HCT116 (cell line): Measurements from ENCODE around the gene MOSPD3. TPM values are rescaled to one million over a fixed set of nuclear protein-coding genes. Genes with fewer than 3 reads are reported as not detected.

ENCODE experiments used
- ATAC-seq: fragments of 200-7000 bp; cut with Tn5 transposase; 2 replicates; pipeline ENCODE4 v1.9.1; 2020; ENCODE audit warnings: mild to moderate bottlenecking, moderate library complexity
- BruUV-seq: library from RNA; stranded (reverse); fragments of 400-500 nt; replicated peaks from 2 replicates; lab custom pipeline; 2021; lab: Mats Ljungman, UMichigan
- CTCF ChIA-PET: fragments of 300-600 bp; sonication (Branson Sonifier 250); formaldehyde crosslinking; loops from one replicate; lab custom pipeline; 2021; ENCODE audit warnings: antibody characterized with exemption; lab: Charles Lee
- POLR2A ChIA-PET: fragments of 300-600, 350-600 bp; sonication (Branson Sonifier 250); formaldehyde crosslinking; loops from one replicate; lab custom pipeline; 2021; ENCODE audit warnings: antibody characterized with exemption; lab: Charles Lee
- RAD21 ChIA-PET, 2 experiments: fragments of 300-600 bp; sonication (Branson Sonifier 250); formaldehyde crosslinking; loops; one replicate each; lab custom pipeline; 2023; ENCODE audit warnings: low total read pairs in 2 of 2; ENCODE audit not compliant: uncharacterized antibody in 2 of 2, unreplicated experiment in 2 of 2, low non-redundant PET in 1 of 2; lab: Charles Lee
- DNase-seq: peaks from one replicate; pipeline ENCODE4 v3.0.0-alpha.2; 2010; ENCODE audit warnings: low read depth, low spot score
- H2AFZ ChIP-seq: fragments of 200-600 bp; shearing (Covaris generic), sonication (generic); 2 replicates; pipeline ENCODE4 v1.6.1; 2017; ENCODE audit warnings: low read depth, mixed run types, mixed read lengths, antibody characterized with exemption, low read length; ENCODE audit not compliant: poor library complexity, severe bottlenecking
- H3K27ac ChIP-seq: 2 replicates; pipeline ENCODE4 v1.5.1; 2012; ENCODE audit warnings: low read depth, low read length
- H3K27me3 ChIP-seq: fragments of 200-600 bp; sonication (generic); 2 replicates; pipeline ENCODE4 v1.6.1; 2016; ENCODE audit warnings: mixed run types, low read length, mixed read lengths; ENCODE audit not compliant: insufficient read depth
- H3K36me3 ChIP-seq, 2 experiments: fragments of 200-500 bp in 1 of 2; fragments of 200-600 bp in 1 of 2; sonication (Bioruptor generic) in 1 of 2; sonication (generic) in 1 of 2; 2 replicates each; pipeline versions ENCODE4 v1.5.1 to v1.6.1; 2014 to 2016; ENCODE audit warnings: low read length in 2 of 2, inconsistent platforms in 1 of 2, mixed read lengths in 1 of 2, mixed run types in 1 of 2; ENCODE audit not compliant: insufficient read depth in 2 of 2, control insufficient read depth in 1 of 2
- H3K4me1 ChIP-seq, 2 experiments: fragments of 200-600 bp in 1 of 2; sonication (generic) in 1 of 2; 2 replicates each; pipeline versions ENCODE4 v1.5.1 to v1.6.1; 2012 to 2017; ENCODE audit warnings: low read length in 2 of 2, inconsistent platforms in 1 of 2, mild to moderate bottlenecking in 1 of 2, mixed read lengths in 1 of 2, mixed run types in 1 of 2, moderate library complexity in 1 of 2; ENCODE audit not compliant: insufficient read depth in 2 of 2, control insufficient read depth in 1 of 2
- H3K4me2 ChIP-seq: fragments of 200-600 bp; sonication (generic); 2 replicates; pipeline ENCODE4 v1.6.1; 2017; ENCODE audit warnings: mixed run types, low read length, mixed read lengths
- H3K4me3 ChIP-seq, 2 experiments: fragments of 200-600 bp in 1 of 2; sonication (generic) in 1 of 2; replicated peaks in 1 of 2; 2 replicates each; pipeline ENCODE4 v1.5.1; 2011 to 2016; ENCODE audit warnings: low read length in 2 of 2, control low read depth in 1 of 2, low read depth in 1 of 2, mild to moderate bottlenecking in 1 of 2, mixed read lengths in 1 of 2, mixed run types in 1 of 2
- H3K79me2 ChIP-seq: fragments of 200-600 bp; sonication (generic); 2 replicates; pipeline ENCODE4 v1.6.1; 2017; ENCODE audit warnings: mild to moderate bottlenecking, mixed run types, low read length, moderate library complexity, mixed read lengths; ENCODE audit not compliant: insufficient read depth
- H3K9ac ChIP-seq: fragments of 200-600 bp; sonication (generic); 2 replicates; pipeline ENCODE4 v1.6.1; 2016; ENCODE audit warnings: low read length, mixed read lengths
- H3K9me2 ChIP-seq: fragments of 200-600 bp; sonication (generic), shearing (Covaris generic); 2 replicates; pipeline ENCODE4 v1.6.1; 2017; ENCODE audit warnings: mixed run types, mild to moderate bottlenecking, moderate library complexity; ENCODE audit not compliant: insufficient read depth
- H3K9me3 ChIP-seq, 2 experiments: fragments of 200-500 bp in 1 of 2; fragments of 200-600 bp in 1 of 2; sonication (Bioruptor generic) in 1 of 2; sonication (generic) in 1 of 2; 2 replicates each; pipeline ENCODE4 v1.6.1; 2014 to 2017; ENCODE audit warnings: low read length in 2 of 2, mixed read lengths in 2 of 2, inconsistent platforms in 1 of 2, low read depth in 1 of 2, mild to moderate bottlenecking in 1 of 2, mixed run types in 1 of 2, moderate library complexity in 1 of 2; ENCODE audit not compliant: control insufficient read depth in 1 of 2, insufficient read depth in 1 of 2
- H4K20me1 ChIP-seq: fragments of 200-600 bp; sonication (generic), shearing (Covaris generic); 2 replicates; pipeline ENCODE4 v1.6.1; 2017; ENCODE audit warnings: mixed run types, mild to moderate bottlenecking, moderate library complexity; ENCODE audit not compliant: insufficient read depth
- CBX3 ChIP-seq: IDR thresholded peaks from 2 replicates; pipeline ENCODE4 v1.6.1; 2012; ENCODE audit warnings: low read depth
- ELF1 ChIP-seq: IDR thresholded peaks from 2 replicates; pipeline ENCODE4 v1.6.1; 2012; ENCODE audit warnings: low read depth, borderline replicate concordance
- EZH2 ChIP-seq: fragments of 200-600 bp; sonication (generic); IDR thresholded peaks from 2 replicates; pipeline ENCODE4 v1.6.1; 2017; ENCODE audit warnings: antibody characterized with exemption, mixed run types
- FOSL1 ChIP-seq: IDR thresholded peaks from 2 replicates; pipeline ENCODE4 v1.6.1; 2012; ENCODE audit warnings: low read depth
- MAX ChIP-seq: IDR thresholded peaks from 2 replicates; pipeline ENCODE4 v1.6.1; 2012
- POLR2A ChIP-seq: IDR thresholded peaks from 2 replicates; pipeline ENCODE4 v1.7.0; 2011; ENCODE audit warnings: borderline replicate concordance; ENCODE audit not compliant: insufficient read depth, insufficient read length; ENCODE audit errors: extremely low read depth
- RAD21 ChIP-seq: IDR thresholded peaks from 2 replicates; pipeline ENCODE4 v1.6.1; 2012; ENCODE audit warnings: low read depth, mild to moderate bottlenecking
- SRF ChIP-seq: IDR thresholded peaks from 2 replicates; pipeline ENCODE4 v1.6.1; 2012; ENCODE audit warnings: low read depth
- ZBTB33 ChIP-seq: IDR thresholded peaks from 2 replicates; pipeline ENCODE4 v1.6.1; 2011; ENCODE audit warnings: mild to moderate bottlenecking, low read length, moderate library complexity; ENCODE audit not compliant: insufficient replicate concordance; ENCODE audit errors: extremely low read depth
- ZFX ChIP-seq: fragments of 450-650 bp; IDR thresholded peaks from 2 replicates; pipeline ENCODE4 v1.6.1; 2017
- intact Hi-C: fragments of 100-400 bp; cut with micrococcal nuclease; formaldehyde crosslinking; loops from 2 replicates; pipeline ENCODE4 v1.10.0; 2022
- total RNA-seq: library from RNA; stranded (reverse); gene quantifications from one replicate; pipeline ENCODE4 v1.2.1, GENCODE V29; 2021; ENCODE audit not compliant: unreplicated experiment
- TF ChIP-seq, protein P1 (sequence below), 3 experiments: fragments of 200-600 bp in 1 of 3; sonication (generic) in 1 of 3; IDR thresholded peaks in 2 of 3; conservative IDR thresholded peaks in 1 of 3; 2 replicates each; pipeline ENCODE4 v1.5.1; 2012 to 2017; ENCODE audit warnings: low read depth in 2 of 3, low read length in 2 of 3, antibody characterized with exemption in 1 of 3, borderline replicate concordance in 1 of 3, control low read depth in 1 of 3, mild to moderate bottlenecking in 1 of 3, mixed read lengths in 1 of 3, mixed run types in 1 of 3, moderate library complexity in 1 of 3; ENCODE audit not compliant: insufficient read depth in 1 of 3

Gene MOSPD3
- total RNA-seq, 1 experiment from 2014 or later, result 32.8 TPM

DNA sequence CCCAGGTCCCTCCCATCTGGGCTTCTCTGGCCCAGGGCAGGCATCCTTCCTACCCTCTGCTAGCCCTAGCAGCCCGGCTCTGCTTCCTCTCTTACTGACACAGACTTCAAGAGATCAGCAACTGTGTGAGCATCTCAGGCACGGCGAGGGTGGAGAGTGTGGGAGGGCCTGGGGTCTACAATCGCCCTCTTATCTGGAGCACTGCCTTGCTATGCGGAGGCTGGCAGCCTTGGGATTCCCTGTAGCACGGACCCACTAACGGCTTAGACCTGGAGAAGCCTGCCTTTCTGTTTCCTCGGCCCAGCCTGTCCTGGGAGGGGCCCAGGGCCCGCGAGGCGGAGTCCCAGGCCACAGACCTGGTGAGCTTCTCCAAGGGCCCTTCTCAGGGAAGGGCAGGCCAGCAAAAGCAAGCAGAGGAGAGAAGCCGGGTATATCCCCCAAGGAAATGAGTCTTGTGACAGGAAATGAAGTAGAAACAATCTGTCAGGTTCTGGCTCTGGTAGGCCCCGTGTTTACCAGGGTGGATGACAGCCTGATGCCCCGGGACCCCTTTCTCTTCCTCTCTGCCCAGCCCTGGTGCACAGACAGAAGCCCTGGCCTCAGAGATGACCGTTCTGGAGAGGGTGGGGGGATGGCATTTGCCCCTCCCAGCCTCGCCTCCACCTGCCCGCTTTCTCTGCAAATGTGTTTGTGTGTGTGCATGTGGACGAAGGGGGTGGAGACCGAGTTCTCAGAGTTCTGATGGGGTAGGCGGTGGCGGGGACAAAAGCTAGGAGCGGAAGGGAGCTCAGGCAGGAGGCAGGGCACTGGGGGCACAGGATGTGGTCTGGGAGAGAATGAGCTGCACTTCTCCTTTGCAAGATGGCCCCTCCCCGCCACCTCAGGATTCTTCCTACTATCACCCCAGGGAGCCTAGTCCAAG lies 28.9 kb upstream of the MOSPD3 start (continued):
- TF ChIP-seq, protein P1, sequence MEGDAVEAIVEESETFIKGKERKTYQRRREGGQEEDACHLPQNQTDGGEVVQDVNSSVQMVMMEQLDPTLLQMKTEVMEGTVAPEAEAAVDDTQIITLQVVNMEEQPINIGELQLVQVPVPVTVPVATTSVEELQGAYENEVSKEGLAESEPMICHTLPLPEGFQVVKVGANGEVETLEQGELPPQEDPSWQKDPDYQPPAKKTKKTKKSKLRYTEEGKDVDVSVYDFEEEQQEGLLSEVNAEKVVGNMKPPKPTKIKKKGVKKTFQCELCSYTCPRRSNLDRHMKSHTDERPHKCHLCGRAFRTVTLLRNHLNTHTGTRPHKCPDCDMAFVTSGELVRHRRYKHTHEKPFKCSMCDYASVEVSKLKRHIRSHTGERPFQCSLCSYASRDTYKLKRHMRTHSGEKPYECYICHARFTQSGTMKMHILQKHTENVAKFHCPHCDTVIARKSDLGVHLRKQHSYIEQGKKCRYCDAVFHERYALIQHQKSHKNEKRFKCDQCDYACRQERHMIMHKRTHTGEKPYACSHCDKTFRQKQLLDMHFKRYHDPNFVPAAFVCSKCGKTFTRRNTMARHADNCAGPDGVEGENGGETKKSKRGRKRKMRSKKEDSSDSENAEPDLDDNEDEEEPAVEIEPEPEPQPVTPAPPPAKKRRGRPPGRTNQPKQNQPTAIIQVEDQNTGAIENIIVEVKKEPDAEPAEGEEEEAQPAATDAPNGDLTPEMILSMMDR (IDR thresholded peaks at IDR 0.05 in 2 of 3, conservative IDR thresholded peaks at IDR 0.05 in 1 of 3; ENCODE audit: borderline replicate concordance in 1 of 3, insufficient read depth in 1 of 3, low read depth in 2 of 3, low read length in 2 of 3), result no peak
- TF ChIP-seq FOSL1, result no peak
- TF ChIP-seq CBX3, result no peak
- no peak for TF ChIP-seq ELF1
- TF ChIP-seq MAX, result no peak

- intact Hi-C loops, result no loop called here
- ATAC-seq, result no peak
- Histone ChIP-seq H3K9me2 (no peaks in the 10 kb centered on the region), H3K27ac (peak overlapping the region; percentile 97; the same call in 1 of the 2 replicates), H3K4me3 (peak overlapping the region; percentile 71 to 87), H4K20me1 (no peaks in the 10 kb centered on the region), H3K79me2 (peaks cover 11% of the 10 kb centered on the region; the same call in 1 of the 2 replicates), H3K36me3 (peaks cover 8 to 9% of the 10 kb centered on the region in 2 experiments; a peak in 3 of 4 replicates), H3K4me2 (peak overlapping the region; percentile 88), H3K9ac (peak overlapping the region; percentile 91), H3K4me1 (peaks cover 2 to 22% of the 10 kb centered on the region in 2 experiments; a peak in 3 of 4 replicates), H3K9me3 (no peaks in the 10 kb centered on the region), H3K27me3 (no peaks in the 10 kb centered on the region), H2AFZ (no peak overlapping the region)
- ChIA-PET CTCF (interaction anchor here (0.5 to 1.0 kb wide), 3 partner anchors 25 to 494 kb away, joined by 3 read pairs; partner anchors contain the start of gene MOSPD3), RAD21 (interaction anchor here in 1 of 2 experiments (0.6 kb wide), 1 partner anchor 71 kb away, joined by 4 read pairs; no protein-coding TSS in a partner anchor), POLR2A (no interaction called here)
- TF ChIP-seq ZFX (no peak), RAD21 (no peak), EZH2 (no peak), FOSL1 (no peak), MAX (no peak), ZBTB33 (no peak), POLR2A (no peak), SRF (no peak)
- TF ChIP-seq, protein P1 (IDR thresholded peaks at IDR 0.05 in 2 of 3, conservative IDR thresholded peaks at IDR 0.05 in 1 of 3; ENCODE audit: borderline replicate concordance in 1 of 3, insufficient read depth in 1 of 3, low read depth in 2 of 3, low read length in 2 of 3), result no peak
- no peak for DNase-seq
- no TSS peak for BruUV-seq
Measured at GRCh38 chr7:100584054-100584682, 28.2 kb upstream of the MOSPD3 start.
